GM23248 (cell line): ENCODE measurements around the gene TMEM184C. TPM values are rescaled to one million over a fixed set of nuclear protein-coding genes. Genes with fewer than 3 reads are reported as not detected.
A peak's percentile ranks its signal among the peaks of the same experiment; 100 is the strongest.

Experiments
- DNase-seq: peaks from one replicate; pipeline ENCODE4 v3.0.0-alpha.2; 2015
- H2AFZ ChIP-seq: fragments of 200-600 bp; sonication (generic); 2 replicates; pipeline ENCODE4 v1.6.1; 2016; ENCODE audit warnings: antibody characterized with exemption
- H3F3A ChIP-seq: fragments of 200-600 bp; sonication (generic); 2 replicates; pipeline ENCODE4 v1.6.1; 2016; ENCODE audit warnings: mild to moderate bottlenecking, antibody characterized with exemption, mixed run types; ENCODE audit not compliant: insufficient read depth
- H3K27ac ChIP-seq: fragments of 200-600 bp; sonication (generic); 2 replicates; pipeline ENCODE4 v1.5.1; 2016; ENCODE audit warnings: mild to moderate bottlenecking
- H3K27me3 ChIP-seq: fragments of 200-600 bp; sonication (generic); replicated peaks from 2 replicates; pipeline ENCODE4 v1.6.1; 2016; ENCODE audit warnings: mild to moderate bottlenecking; ENCODE audit not compliant: insufficient read depth
- H3K36me3 ChIP-seq: fragments of 200-600 bp; sonication (generic); 2 replicates; pipeline ENCODE4 v1.6.1; 2016; ENCODE audit warnings: low read depth, mild to moderate bottlenecking
- H3K4me1 ChIP-seq: fragments of 200-600 bp; sonication (generic); 2 replicates; pipeline ENCODE4 v1.6.1; 2016; ENCODE audit warnings: mild to moderate bottlenecking; ENCODE audit not compliant: insufficient read depth
- H3K4me2 ChIP-seq: fragments of 200-600 bp; sonication (generic); one replicate; pipeline ENCODE4 v1.6.1; 2016; ENCODE audit warnings: mild to moderate bottlenecking; ENCODE audit not compliant: unreplicated experiment
- H3K4me3 ChIP-seq: fragments of 200-600 bp; sonication (generic); 2 replicates; pipeline ENCODE4 v1.5.1; 2016; ENCODE audit warnings: mild to moderate bottlenecking
- H3K79me2 ChIP-seq: fragments of 200-600 bp; sonication (generic); 2 replicates; pipeline ENCODE4 v1.6.1; 2016; ENCODE audit warnings: mild to moderate bottlenecking; ENCODE audit not compliant: insufficient read depth
- H3K9ac ChIP-seq: fragments of 200-600 bp; sonication (generic); 2 replicates; pipeline ENCODE4 v1.6.1; 2016; ENCODE audit warnings: mild to moderate bottlenecking
- H3K9me2 ChIP-seq: fragments of 200-600 bp; sonication (generic); 2 replicates; pipeline ENCODE4 v1.6.1; 2016; ENCODE audit warnings: mixed run types, mild to moderate bottlenecking, moderate library complexity; ENCODE audit not compliant: insufficient read depth
- H3K9me3 ChIP-seq: fragments of 200-600 bp; sonication (generic); one replicate; pipeline ENCODE4 v1.6.1; 2017; ENCODE audit warnings: low read depth
- H4K20me1 ChIP-seq: fragments of 200-600 bp; sonication (generic); 2 replicates; pipeline ENCODE4 v1.6.0; 2016; ENCODE audit not compliant: insufficient read depth
- EZH2 ChIP-seq: fragments of 200-600 bp; sonication (generic); IDR thresholded peaks from 2 replicates; pipeline ENCODE4 v1.6.1; 2018; ENCODE audit warnings: antibody characterized with exemption, mild to moderate bottlenecking; ENCODE audit not compliant: insufficient read depth, poor library complexity, severe bottlenecking
- EZH2phosphoT487 ChIP-seq: fragments of 200-600 bp; sonication (generic); IDR thresholded peaks from 2 replicates; pipeline ENCODE4 v1.6.1; 2018; ENCODE audit warnings: antibody characterized with exemption, moderate library complexity, mild to moderate bottlenecking, low read depth; ENCODE audit not compliant: insufficient read depth
- WGBS, 2 experiments: methylation state at CpG; one replicate each; pipeline ENCODE4 v1.1.6; 2015 to 2017; ENCODE audit warnings: low lambda C conversion rate in 2 of 2, low coverage in 1 of 2; ENCODE audit errors: missing lambda C conversion rate in 2 of 2; 5-methylcytosine and 5-hydroxymethylcytosine counted together
- in situ Hi-C: fragments of 300-500 bp; cut with MboI; formaldehyde crosslinking; loops from 2 replicates; pipeline ENCODE4 v1.15.0; 2020
- polyA plus RNA-seq: library from polyadenylated mRNA; unstranded; fragments of >200 nt; fragmentation: Nextera tagmentation; extraction: Ambion mirVana; gene quantifications from 2 replicates; pipeline ENCODE4 v1.2.1, GENCODE V29; 2016
- total RNA-seq: library from RNA; depleted of rRNA; stranded (reverse); fragments of >200 nt; shearing (Covaris generic); gene quantifications from 2 replicates; pipeline ENCODE4 v1.2.3, GENCODE V29; 2014

The TMEM184C gene
- total and polyA plus RNA-seq, 2 experiments from 2014 or later = 26.2 to 36.5 TPM

GRCh38 chr4:147678796-147679549 lies 61.8 kb downstream of the TMEM184C start:
- no peak overlapping the region for H3K9ac ChIP-seq
- in situ Hi-C loops = no loop called here
- 92 to 97% methylated on average over 12 of the region's 12 CpGs for whole genome bisulfite sequencing, 2 experiments
- no peak overlapping the region for H3K4me3 ChIP-seq
- no peaks in the 10 kb centered on the region for H3K27me3 ChIP-seq
- H3K9me2 ChIP-seq = no peaks in the 10 kb centered on the region
- no peaks in the 10 kb centered on the region for H3K9me3 ChIP-seq
- peaks cover 67% of the 10 kb centered on the region for H3K79me2 ChIP-seq
- TF ChIP-seq EZH2 (no peak), EZH2phosphoT487 (no peak)
- no peak overlapping the region for H2AFZ ChIP-seq
- DNase-seq = no peak
- no peaks in the 10 kb centered on the region for H3F3A ChIP-seq
- H3K4me1 ChIP-seq = peaks cover 7% of the 10 kb centered on the region; the same call in 1 of the 2 replicates
- no peak overlapping the region for H3K4me2 ChIP-seq
- H4K20me1 ChIP-seq = no peaks in the 10 kb centered on the region
- H3K36me3 ChIP-seq = no peaks in the 10 kb centered on the region
- no peak overlapping the region for H3K27ac ChIP-seq

GRCh38 chr4:147682755-147683154 lies 65.6 kb downstream of the TMEM184C start:
- Histone ChIP-seq H4K20me1 (no peaks in the 10 kb centered on the region), H3K4me2 (peak overlapping the region; percentile 96), H3K9ac (peak overlapping the region; percentile 91), H3K79me2 (peaks cover 58% of the 10 kb centered on the region), H3K36me3 (no peaks in the 10 kb centered on the region), H3K27me3 (no peaks in the 10 kb centered on the region), H3K4me1 (peaks cover 7% of the 10 kb centered on the region; the same call in 1 of the 2 replicates), H3K9me3 (no peaks in the 10 kb centered on the region), H3K27ac (peak overlapping the region; percentile 85), H2AFZ (peak overlapping the region; percentile 98), H3K9me2 (no peaks in the 10 kb centered on the region), H3K4me3 (peak overlapping the region; percentile 96), H3F3A (no peaks in the 10 kb centered on the region)
- DNase-seq = peak; percentile 9
- in situ Hi-C loops = no loop called here
- TF ChIP-seq EZH2phosphoT487 (no peak), EZH2 (no peak)
- 51 to 53% methylated on average over 3 of the region's 3 CpGs for WGBS, 2 experiments

GRCh38 chr4:147683188-147683591 lies 66.0 kb downstream of the TMEM184C start:
- peaks cover 7% of the 10 kb centered on the region; the same call in 1 of the 2 replicates for H3K4me1 ChIP-seq
- H2AFZ ChIP-seq = peak overlapping the region; percentile 98
- H3K27ac ChIP-seq = peak overlapping the region; percentile 85
- H3K4me2 ChIP-seq = peak overlapping the region; percentile 96
- DNase-seq = peak; percentile 73
- peaks cover 54% of the 10 kb centered on the region for H3K79me2 ChIP-seq
- WGBS, 2 experiments = 2 to 4% methylated on average over 10 of the region's 10 CpGs
- TF ChIP-seq EZH2 = no peak
- TF ChIP-seq EZH2phosphoT487 = no peak
- no peaks in the 10 kb centered on the region for H3K36me3 ChIP-seq
- no peaks in the 10 kb centered on the region for H3K27me3 ChIP-seq
- no peaks in the 10 kb centered on the region for H3F3A ChIP-seq
- in situ Hi-C loops = no loop called here
- H4K20me1 ChIP-seq = no peaks in the 10 kb centered on the region
- H3K4me3 ChIP-seq = peak overlapping the region; percentile 96
- peak overlapping the region; percentile 91 for H3K9ac ChIP-seq
- H3K9me3 ChIP-seq = no peaks in the 10 kb centered on the region
- no peaks in the 10 kb centered on the region for H3K9me2 ChIP-seq

- Histone ChIP-seq H3K79me2 (peaks cover 47% of the 10 kb centered on the region), H3K4me1 (peaks cover 7% of the 10 kb centered on the region; the same call in 1 of the 2 replicates), H2AFZ (peak within 1 kb of the TSS; percentile 98), H3K9me2 (no peaks in the 10 kb centered on the region), H3F3A (no peaks in the 10 kb centered on the region), H3K4me2 (peak within 1 kb of the TSS; percentile 96), H3K9ac (peak within 1 kb of the TSS; percentile 91), H3K27ac (peak within 1 kb of the TSS; percentile 85), H4K20me1 (no peaks in the 10 kb centered on the region), H3K27me3 (no peaks in the 10 kb centered on the region), H3K4me3 (peak within 1 kb of the TSS; percentile 96), H3K9me3 (no peaks in the 10 kb centered on the region), H3K36me3 (no peaks in the 10 kb centered on the region)
- TF ChIP-seq EZH2 = no peak
- no peak for TF ChIP-seq EZH2phosphoT487
- peak; percentile 96 for DNase-seq
- in situ Hi-C loops = no loop called here
- 1% methylated on average over 68 to 69 of the region's 69 CpGs for WGBS, 2 experiments
Measured at GRCh38 chr4:147683717-147684700, 66.8 kb downstream of the TMEM184C start, which contains the start of gene PRMT9. Gene PRMT9 (minus strand): TSS chr4:147684163. CDS start chr4:147683987, 176 bp downstream.
